GM21447 (cell line): ENCODE data around the gene RASAL2.

Experiments
- ATAC-seq: cut with Tn5 transposase; IDR thresholded peaks from one replicate; pipeline ENCODE4 v1.9.1; 2021; ENCODE audit not compliant: unreplicated experiment

The RASAL2 gene

GRCh38 chr1:178093951-178094738 lies at the start of gene RASAL2:
RASAL2 (plus strand) TSS chr1:178094104; CDS start chr1:178094493, 389 bp downstream.
- ATAC-seq, result peak; percentile 43

DNA sequence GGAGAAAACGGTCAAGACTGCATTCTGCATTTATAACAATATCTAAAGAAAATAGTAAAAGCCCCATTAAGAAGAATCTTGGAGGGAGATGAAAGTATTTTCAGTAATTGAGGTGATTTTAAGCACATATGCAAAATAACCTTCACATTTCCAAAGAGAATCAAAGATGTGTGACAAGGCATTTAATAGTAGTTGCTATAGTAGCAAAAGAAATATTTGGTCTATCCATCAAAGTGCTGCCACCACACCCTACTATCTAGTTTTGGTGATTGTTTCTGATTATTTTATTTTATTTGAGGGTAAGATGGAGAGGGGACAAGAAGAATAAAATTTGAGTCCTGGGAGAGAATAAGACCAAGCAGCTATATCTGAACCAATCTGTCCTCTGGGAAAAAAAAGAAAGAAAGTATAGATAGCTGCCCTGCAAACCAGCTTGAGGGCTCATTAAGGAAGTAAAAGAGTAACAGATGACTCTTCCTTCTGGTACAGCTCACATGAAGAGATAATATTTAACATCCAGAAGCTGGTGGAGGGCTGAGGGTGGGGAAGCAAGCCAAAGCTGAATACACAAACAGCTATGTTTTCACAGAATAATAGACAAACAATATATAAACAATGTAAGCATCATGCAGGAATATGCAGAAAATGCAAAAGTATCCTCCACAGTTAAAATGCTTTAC lies 47.2 kb upstream of the RASAL2 start:
- no peak for ATAC-seq

DNA sequence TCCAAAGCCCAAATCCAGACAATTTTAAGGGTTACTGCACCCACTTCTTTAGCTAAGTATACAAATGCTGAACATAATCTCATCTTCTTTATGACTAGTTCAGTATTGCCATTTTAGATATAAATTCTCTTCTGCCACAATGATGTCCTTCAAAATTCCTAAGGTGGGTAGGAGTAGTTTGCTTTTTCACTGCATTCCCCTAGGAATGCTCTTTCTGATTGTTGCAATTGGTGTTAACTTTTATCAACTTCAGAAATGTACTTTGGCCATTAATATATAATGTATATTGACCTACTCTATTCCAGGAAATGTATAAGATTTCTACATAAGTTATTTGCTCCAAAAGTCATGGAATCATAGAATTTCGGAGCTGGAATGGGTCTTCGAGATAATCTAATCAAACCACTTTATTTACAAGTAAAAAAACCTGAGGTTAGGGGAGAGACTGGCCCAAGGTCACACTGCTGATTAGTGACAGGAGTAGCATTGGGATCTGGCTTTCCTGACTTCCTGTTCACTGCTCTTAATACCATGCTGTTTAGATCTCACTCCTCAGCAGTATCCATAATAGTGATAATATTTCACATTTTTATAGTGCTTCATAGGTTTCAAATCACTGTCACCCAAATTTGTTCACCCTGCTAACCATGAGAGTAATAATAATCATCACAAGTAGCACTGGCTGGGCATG lies 46.4 kb upstream of the RASAL2 start:
- ATAC-seq, result no peak

GRCh38 chr1:178048426-178048825 lies 45.5 kb upstream of the RASAL2 start:
- no peak for ATAC-seq

DNA sequence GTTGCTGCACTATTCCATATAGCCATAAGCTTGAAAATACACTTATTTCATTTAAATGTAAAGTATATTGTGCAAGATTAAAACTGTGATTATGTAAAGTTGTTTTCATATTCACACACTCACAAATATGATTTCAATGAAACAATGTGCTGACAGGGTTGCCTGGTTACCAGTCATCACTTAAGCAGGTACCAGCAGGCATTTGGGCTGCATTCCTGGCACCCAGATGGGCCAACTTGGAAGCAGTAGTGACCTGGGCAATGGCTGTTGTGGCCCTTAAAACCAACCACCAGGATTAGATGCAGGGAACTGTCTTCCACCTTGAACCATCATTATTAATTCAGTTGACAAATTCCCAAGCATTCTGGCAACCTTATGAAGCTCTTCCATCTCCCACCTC lies 45.0 kb upstream of the RASAL2 start:
- no peak for ATAC-seq

- no peak for ATAC-seq
These were observed 43.8 kb upstream of the RASAL2 start for GRCh38 chr1:178050084-178050483.

GRCh38 chr1:178051071-178051470 lies 42.8 kb upstream of the RASAL2 start:
- ATAC-seq, result no peak

DNA sequence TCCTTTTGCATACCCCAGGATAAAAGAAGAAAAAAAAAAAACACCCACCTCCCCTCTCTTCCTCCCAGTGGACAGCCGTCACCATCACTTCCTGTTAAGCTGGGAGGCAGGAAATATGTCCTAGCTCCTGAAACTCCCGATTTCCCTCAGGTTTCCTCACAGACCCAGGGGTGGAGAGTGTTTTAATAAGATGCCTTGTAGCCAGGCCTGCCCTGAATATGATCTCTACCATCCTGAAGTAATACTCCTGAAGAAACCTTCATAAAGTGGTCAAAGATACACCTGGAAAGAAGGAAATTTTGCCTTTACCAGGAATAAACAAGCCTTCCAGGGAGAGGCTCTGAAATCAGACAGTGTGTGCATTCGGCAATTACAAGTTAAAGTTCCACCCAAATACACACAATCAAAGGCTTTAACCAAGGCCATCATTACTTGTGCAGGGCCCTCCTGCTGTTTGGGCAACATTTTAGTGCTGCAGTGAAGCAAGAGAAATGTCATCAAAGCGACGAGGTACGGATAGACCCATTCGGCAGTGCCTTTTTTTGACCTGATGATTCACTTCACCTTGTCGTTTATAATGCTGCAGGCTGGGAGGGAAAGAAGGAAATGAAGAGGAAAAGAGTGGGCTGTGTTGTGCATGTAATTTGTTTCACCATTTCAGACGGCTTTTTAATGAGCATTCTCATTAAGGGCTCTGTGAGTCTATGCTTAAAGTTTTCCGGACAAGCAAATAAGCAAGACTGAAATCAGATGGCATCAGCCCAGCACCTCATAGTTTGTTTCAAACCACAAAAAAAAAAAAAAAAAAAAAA lies 41.0 kb upstream of the RASAL2 start:
- ATAC-seq, result no peak

DNA sequence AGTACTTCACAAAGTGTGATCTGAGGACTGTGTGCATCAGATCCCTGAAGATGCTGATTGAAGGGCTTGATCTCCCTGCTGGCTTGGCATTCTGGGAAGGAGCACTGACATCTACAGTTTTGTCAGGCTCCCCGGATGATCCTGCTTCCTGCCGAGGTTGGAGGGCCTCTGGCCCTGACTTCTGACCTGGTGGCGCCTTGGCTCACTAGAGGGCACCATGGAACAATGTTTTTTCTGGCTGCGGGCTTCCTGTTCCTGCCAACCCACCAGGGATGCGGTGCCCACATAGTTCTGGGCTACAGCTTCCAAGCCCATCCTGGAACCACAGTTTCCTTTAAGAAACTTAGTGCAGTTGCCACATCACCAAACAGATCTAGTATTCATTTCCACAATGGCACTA lies 38.8 kb upstream of the RASAL2 start:
- ATAC-seq, result no peak

- ATAC-seq, result peak; percentile 91
These were observed 38.0 kb upstream of the RASAL2 start for GRCh38 chr1:178055779-178056471.

DNA sequence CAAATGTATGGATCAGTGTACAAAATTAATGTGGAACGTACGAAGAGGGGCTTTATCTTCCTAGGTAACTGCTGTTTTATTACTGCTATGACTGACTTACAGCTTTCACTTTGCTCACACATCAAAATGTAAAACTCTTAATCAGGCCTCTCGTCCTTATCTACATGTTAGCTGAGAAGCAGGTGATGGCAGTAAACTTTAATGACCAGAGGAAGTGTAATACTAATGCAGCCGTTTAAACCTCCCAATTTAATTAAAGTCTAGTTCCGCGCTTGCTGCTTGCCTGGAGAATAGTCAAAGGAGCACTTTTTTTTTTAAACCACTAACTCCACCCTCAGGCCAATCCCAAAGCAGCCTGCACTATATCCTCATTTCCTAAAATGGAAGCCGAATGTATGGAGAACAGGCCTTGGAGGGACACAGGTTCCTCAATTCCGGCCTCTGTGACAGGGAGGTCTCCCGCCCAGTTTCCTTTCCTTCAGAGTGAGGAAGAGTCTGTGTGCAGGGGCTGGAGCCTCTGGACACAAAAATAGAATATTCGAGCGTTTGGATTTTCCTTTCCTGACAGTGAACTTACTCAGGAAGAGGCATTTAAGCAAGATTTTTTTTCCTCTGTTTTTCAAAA lies 36.7 kb upstream of the RASAL2 start:
- no peak for ATAC-seq

DNA sequence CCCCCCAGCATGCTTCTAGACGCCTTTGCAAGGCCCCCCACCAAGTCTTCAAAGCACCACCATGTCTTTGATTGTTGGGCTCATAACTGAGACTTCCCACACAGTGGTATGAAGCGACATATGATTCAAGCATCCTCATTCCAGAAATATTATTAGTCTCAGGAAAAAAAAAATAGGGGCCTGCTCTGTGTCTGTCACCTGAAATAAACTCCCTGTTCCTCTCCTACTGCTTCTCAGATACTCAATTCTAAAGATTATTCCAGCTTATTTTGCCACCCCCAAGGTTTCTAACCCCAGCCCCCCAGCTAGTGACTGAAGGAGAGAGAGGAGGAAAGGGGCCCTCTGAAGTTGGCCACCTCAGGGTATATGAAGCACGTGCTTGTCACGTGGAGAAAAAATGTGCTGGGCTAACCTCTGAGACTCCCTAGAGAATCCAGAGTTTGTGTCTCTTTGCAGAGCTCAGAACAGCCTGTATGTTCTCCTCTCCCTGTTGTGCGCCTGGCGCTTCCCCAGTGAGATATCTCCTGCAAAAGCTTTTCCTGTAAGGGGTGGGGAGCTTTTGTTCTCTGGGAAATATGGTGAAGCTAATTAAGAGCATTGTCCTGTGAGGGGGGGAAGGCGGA lies 35.9 kb upstream of the RASAL2 start:
- no peak for ATAC-seq

GRCh38 chr1:178060789-178061556 lies 32.9 kb upstream of the RASAL2 start:
- no peak for ATAC-seq

DNA sequence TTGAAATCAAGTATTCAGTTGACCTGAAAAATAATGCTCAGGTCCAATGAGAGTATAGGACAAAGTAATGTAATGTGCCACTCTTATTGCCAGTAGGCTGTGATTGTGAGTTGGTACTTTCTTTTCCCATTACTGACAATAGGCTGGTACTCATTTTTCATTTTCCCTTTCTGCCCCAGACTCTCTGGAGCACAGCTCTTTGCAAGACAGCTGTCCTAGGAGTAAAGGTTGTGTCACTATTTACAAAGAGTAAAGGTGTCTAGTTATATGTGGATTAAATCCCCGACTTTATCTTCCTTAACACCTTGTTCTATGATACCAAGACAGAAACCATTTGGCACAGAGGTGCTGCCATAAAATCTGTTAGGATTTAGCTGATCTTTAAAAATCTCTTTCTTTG lies 32.3 kb upstream of the RASAL2 start:
- no peak for ATAC-seq

DNA sequence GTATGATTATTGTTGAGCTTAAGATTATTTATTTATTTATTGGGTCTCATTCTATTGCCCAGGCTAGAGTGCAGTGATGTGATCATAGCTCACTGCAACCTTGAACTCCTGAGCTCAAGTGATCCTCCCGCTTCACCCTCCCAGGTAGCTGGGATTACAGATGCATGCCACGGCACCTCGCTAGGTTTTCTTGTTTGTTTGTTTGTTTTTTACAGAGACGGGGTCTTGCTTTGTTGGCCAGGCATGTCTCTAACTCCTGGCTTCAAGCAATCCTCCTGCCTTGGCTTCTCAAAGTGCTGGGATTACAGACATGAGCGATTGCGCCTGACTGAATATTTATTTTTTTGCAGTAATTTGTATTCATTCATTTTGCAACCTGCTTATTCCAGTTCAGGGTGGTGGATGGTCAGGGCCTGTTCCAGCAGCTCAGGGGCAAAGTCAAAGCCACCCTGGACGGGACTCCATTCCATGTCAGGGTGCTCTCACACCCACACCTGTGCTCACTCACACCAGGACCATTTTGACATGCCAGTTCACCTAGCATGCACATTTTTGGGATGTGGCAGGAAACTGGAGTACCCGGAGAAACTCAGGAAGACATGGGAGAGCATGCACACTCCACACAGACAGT lies 29.6 kb upstream of the RASAL2 start:
- no peak for ATAC-seq

DNA sequence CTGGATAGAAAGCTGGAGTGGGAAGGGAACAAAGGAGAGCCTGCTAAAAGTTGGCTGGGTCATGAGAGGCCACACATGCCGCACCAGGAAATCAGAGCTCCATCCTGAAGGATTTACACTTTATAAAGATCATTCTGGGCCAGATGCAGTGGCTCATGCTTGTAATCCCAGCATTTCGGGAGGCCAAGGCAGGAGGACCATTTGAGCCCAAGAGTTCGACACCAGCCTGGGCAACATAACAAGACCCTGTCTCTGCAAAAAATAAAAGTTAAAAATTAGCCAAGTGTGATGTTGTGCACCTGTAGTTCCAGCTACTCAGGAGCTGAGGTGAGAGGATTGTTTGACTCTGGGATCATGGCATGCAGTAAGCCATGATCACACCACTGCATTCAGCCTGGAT lies 28.7 kb upstream of the RASAL2 start:
- no peak for ATAC-seq

DNA sequence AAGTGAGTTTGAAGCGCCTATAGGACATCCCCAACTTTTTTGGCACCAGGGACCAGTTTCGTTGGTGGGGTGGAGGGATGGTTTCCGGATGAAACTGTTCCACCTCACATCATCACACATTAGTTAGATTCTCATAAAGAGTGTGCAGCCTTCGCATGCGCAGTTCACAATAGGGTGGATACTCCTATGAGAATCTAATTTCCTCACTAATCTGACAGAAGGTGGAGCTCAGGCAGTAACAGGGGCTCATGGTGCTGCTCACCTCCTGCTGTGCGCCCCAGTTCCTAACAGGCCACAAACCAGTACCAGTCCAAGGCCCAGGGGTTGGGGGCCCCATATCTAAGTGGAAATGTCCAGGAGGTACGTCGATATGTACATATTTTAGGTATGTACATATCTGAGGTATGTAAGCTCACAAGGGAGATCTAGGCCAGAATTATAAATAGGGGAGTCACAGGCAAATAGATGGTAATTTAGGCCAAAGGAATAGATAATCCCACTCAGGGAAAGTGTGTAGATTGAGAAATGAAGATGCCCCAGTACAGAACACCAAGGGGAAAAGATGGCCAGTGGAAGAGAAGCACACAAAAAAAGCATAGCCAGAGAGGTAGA lies 27.5 kb upstream of the RASAL2 start:
- no peak for ATAC-seq
